Measurements from ENCODE around the gene TP53BP1. TPM values are rescaled to one million over a fixed set of nuclear protein-coding genes. Genes with fewer than 3 reads are reported as not detected.

Gene TP53BP1
- total and polyA plus RNA-seq, 2 of the 13 experiments (the other 11 are each of a cell fraction or from before 2014, with no cell fraction given), result 17.1 to 17.4 TPM

DNA sequence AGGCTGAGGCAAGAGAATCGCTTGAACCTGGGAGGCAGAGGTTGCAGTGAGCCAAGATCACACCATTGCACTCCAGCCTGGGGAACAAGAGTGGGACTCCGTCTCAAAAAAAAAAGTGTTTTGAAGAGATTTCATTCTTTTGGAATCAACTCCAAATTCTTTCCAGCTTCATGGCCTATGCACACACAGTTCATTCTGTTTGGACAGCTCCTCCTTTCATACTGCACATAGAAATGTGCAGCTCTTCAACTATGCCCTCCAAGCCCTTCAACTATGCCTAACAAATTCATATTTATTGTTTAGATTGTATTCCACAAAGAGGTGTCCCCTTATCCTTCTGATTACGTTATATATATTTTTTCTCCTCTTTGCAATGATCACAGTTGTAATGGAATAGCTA lies 4.2 kb downstream of the TP53BP1 start:
- no peaks in the 10 kb centered on the region for H3K9me3 ChIP-seq (ENCODE audit: low read length)
- ChIA-PET CTCF (ENCODE audit: low intra/inter-chr PET ratio, low total read pairs) (no interaction called here), POLR2A (no interaction called here)
- TF ChIP-seq ZNF484 (CRISPR knock-in tag; IDR thresholded peaks at IDR 0.05; ENCODE audit: borderline replicate concordance, low read depth) (no peak), ZNF274 (CRISPR knock-in tag; IDR thresholded peaks at IDR 0.05) (no peak), NFE2L1 (CRISPR knock-in tag; IDR thresholded peaks at IDR 0.05; ENCODE audit: borderline replicate concordance) (no peak), ZKSCAN8 (CRISPR knock-in tag; IDR thresholded peaks at IDR 0.05; ENCODE audit: borderline replicate concordance) (no peak), THYN1 (CRISPR knock-in tag; IDR thresholded peaks at IDR 0.05; ENCODE audit: borderline replicate concordance, low read depth) (no peak), ARHGAP35 (CRISPR knock-in tag; IDR thresholded peaks at IDR 0.05; ENCODE audit: borderline replicate concordance) (no peak), MED1 (CRISPR knock-in tag; IDR thresholded peaks at IDR 0.05) (no peak), NFE2L2 (IDR thresholded peaks at IDR 0.05; ENCODE audit: low read length) (no peak), MATR3 (CRISPR knock-in tag; IDR thresholded peaks at IDR 0.05) (no peak)
- TF ChIP-seq, protein P1, sequence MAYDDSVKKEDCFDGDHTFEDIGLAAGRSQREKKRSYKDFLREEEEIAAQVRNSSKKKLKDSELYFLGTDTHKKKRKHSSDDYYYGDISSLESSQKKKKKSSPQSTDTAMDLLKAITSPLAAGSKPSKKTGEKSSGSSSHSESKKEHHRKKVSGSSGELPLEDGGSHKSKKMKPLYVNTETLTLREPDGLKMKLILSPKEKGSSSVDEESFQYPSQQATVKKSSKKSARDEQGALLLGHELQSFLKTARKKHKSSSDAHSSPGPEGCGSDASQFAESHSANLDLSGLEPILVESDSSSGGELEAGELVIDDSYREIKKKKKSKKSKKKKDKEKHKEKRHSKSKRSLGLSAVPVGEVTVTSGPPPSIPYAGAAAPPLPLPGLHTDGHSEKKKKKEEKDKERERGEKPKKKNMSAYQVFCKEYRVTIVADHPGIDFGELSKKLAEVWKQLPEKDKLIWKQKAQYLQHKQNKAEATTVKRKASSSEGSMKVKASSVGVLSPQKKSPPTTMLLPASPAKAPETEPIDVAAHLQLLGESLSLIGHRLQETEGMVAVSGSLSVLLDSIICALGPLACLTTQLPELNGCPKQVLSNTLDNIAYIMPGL (CRISPR knock-in tag; IDR thresholded peaks at IDR 0.05; ENCODE audit: borderline replicate concordance in 1 of 2, low read depth in 1 of 2), result no peak
- H2AFZ ChIP-seq (ENCODE audit: low read length), result no peak overlapping the region
- in situ Hi-C loops (cut with HindIII; ENCODE audit: extremely low pct_ligation_motif_present, low pct_unique_long_range_greater_than_20kb), result no loop called here
- intact Hi-C loops (cut with micrococcal nuclease; ENCODE audit: unreplicated experiment), result no loop called here
- H3K4me1 ChIP-seq (ENCODE audit: insufficient read depth, low read length), result peaks cover 14% of the 10 kb centered on the region
- H3K4me3 ChIP-seq (replicated peaks in 1 of 3; ENCODE audit: insufficient read depth in 1 of 3, low read depth in 2 of 3, low read length in 3 of 3), result no peak overlapping the region
- WGBS (ENCODE audit: low lambda C conversion rate), result 95% methylated on average over 2 of the region's 3 CpGs
- peaks cover 0 to 5% of the 10 kb centered on the region in 2 experiments; a peak in 3 of 5 replicates for H3K36me3 ChIP-seq (replicated peaks in 1 of 2; ENCODE audit: control insufficient read depth in 1 of 2, insufficient read depth in 2 of 2, low read length in 2 of 2)
- H4K20me1 ChIP-seq (ENCODE audit: insufficient read depth, low read length), result no peaks in the 10 kb centered on the region
- ATAC-seq, result no peak
- no peak overlapping the region for H3K27ac ChIP-seq (ENCODE audit: extremely low read length, insufficient read depth, low read length)
- FAIRE-seq, result no peak
- H3K4me2 ChIP-seq (ENCODE audit: low read depth, low read length), result no peak overlapping the region
- no TSS peak for BruUV-seq (replicated peaks)
- H3K79me2 ChIP-seq (ENCODE audit: insufficient read depth, low read length), result peaks cover 4% of the 10 kb centered on the region
- DNase-seq (ENCODE audit: low spot score), result no peak
- no peak overlapping the region for H3K9ac ChIP-seq (ENCODE audit: insufficient read depth, low read depth, low read length)
- no peaks in the 10 kb centered on the region; a peak in 1 of 5 replicates for H3K27me3 ChIP-seq (ENCODE audit: control insufficient read depth in 1 of 2, insufficient read depth in 2 of 2, low read length in 2 of 2)

Data from HepG2 (cell line).